NCI-H748 treated with DMSO at 0.1 percent for 48 hours (cell line): ENCODE measurements around the gene MEIS2.

Source experiments
- DNase-seq: peaks from one replicate; lab custom pipeline; 2025; lab: John Stamatoyannopoulos, UW

Gene MEIS2

GRCh38 chr15:37112971-37113670, 12.8 kb upstream of the MEIS2 start:
- no peak for DNase-seq

- no peak for DNase-seq
Measured at GRCh38 chr15:37112171-37112570, 11.8 kb upstream of the MEIS2 start.

GRCh38 chr15:37111427-37111717, 11.0 kb upstream of the MEIS2 start:
- DNase-seq, result no peak

- no peak for DNase-seq
Measured at GRCh38 chr15:37109872-37110572, 9.7 kb upstream of the MEIS2 start.

GRCh38 chr15:37109168-37109871, 9.0 kb upstream of the MEIS2 start:
- DNase-seq, result no peak

GRCh38 chr15:37108381-37109167, 8.2 kb upstream of the MEIS2 start:
- DNase-seq, result no peak

GRCh38 chr15:37107744-37108380, 7.5 kb upstream of the MEIS2 start:
- DNase-seq, result no peak

GRCh38 chr15:37107071-37107743, 6.9 kb upstream of the MEIS2 start:
- no peak for DNase-seq

- no peak for DNase-seq
Measured at GRCh38 chr15:37106490-37107001, 6.2 kb upstream of the MEIS2 start.

- no peak for DNase-seq
Measured at GRCh38 chr15:37105889-37106288, 5.5 kb upstream of the MEIS2 start.

- DNase-seq, result no peak
Measured at GRCh38 chr15:37105029-37105428, 4.7 kb upstream of the MEIS2 start.

GRCh38 chr15:37104424-37104981, 4.2 kb upstream of the MEIS2 start:
- DNase-seq, result no peak

GRCh38 chr15:37103475-37104423, 3.4 kb upstream of the MEIS2 start:
- no peak for DNase-seq

- no peak for DNase-seq
Measured at GRCh38 chr15:37103163-37103435, 2.8 kb upstream of the MEIS2 start.

- DNase-seq, result no peak
Measured at GRCh38 chr15:37102305-37103162, 2.2 kb upstream of the MEIS2 start.

- no peak for DNase-seq
Measured at GRCh38 chr15:37101980-37102304, 1.6 kb upstream of the MEIS2 start.

GRCh38 chr15:37100966-37101215, 542 bp upstream of the MEIS2 start:
- DNase-seq, result no peak

- no peak for DNase-seq
Measured at GRCh38 chr15:37099319-37100108, 835 bp downstream of the MEIS2 start.
